HK-2 (cell line): Measurements from ENCODE around the gene ZSWIM2.
"Not testable (repeated sequence)": the region's sequence is repeated elsewhere in the genome, so short reads cannot be mapped to it uniquely, and the experiment has no call there.

Experiments
- DNase-seq: peaks from one replicate; pipeline ENCODE4 v3.0.0-alpha.2; 2018; ENCODE audit not compliant: unreplicated experiment

The ZSWIM2 gene

GRCh38 chr2:186852508-186852907 is 3.5 kb upstream of the ZSWIM2 start:
- no peak for DNase-seq

- no peak for DNase-seq
Observed at GRCh38 chr2:186842373-186842772, 6.6 kb downstream of the ZSWIM2 start.

- DNase-seq, result no peak
Observed at GRCh38 chr2:186841940-186842339, 7.0 kb downstream of the ZSWIM2 start.

- DNase-seq, result no peak
Observed at GRCh38 chr2:186835628-186836027, 13.3 kb downstream of the ZSWIM2 start.

GRCh38 chr2:186827862-186828492 is 21.0 kb downstream of the ZSWIM2 start:
- DNase-seq, result no peak

GRCh38 chr2:186827411-186827810 is 21.6 kb downstream of the ZSWIM2 start:
- DNase-seq, result no peak

- DNase-seq, result no peak
Observed at GRCh38 chr2:186822323-186822722, 26.6 kb downstream of the ZSWIM2 start.

- no peak for DNase-seq
Observed at GRCh38 chr2:186820303-186820702, 28.7 kb downstream of the ZSWIM2 start.

GRCh38 chr2:186811760-186812159 is 37.2 kb downstream of the ZSWIM2 start:
- DNase-seq, result not testable (repeated sequence)

- no peak for DNase-seq
Observed at GRCh38 chr2:186806591-186806990, 42.4 kb downstream of the ZSWIM2 start.

- DNase-seq, result not testable (repeated sequence)
Observed at GRCh38 chr2:186798604-186799003, 50.4 kb downstream of the ZSWIM2 start.

- no peak for DNase-seq
Observed at GRCh38 chr2:186784930-186785329, 64.0 kb downstream of the ZSWIM2 start.

- DNase-seq, result no peak
Observed at GRCh38 chr2:186783254-186783653, 65.7 kb downstream of the ZSWIM2 start.

GRCh38 chr2:186780701-186781316 is 68.2 kb downstream of the ZSWIM2 start:
- DNase-seq, result no peak
